Endometrial microvascular endothelial cells (primary cell): ENCODE measurements around the gene GLG1. TPM values are rescaled to one million over a fixed set of nuclear protein-coding genes. Genes with fewer than 3 reads are reported as not detected.

Experiments used
- in situ Hi-C: cut with HindIII; loops from 2 replicates; pipeline ENCODE4 v1.10.0; 2017; ENCODE audit warnings: low sequenced_read_pairs, low pct_unique_long_range_greater_than_20kb; ENCODE audit errors: inconsistent ontology term
- total RNA-seq: library from RNA; depleted of rRNA; stranded (reverse); fragments of >200 nt; gene quantifications from one replicate; pipeline ENCODE4 v1.2.3, GENCODE V29; 2015; ENCODE audit errors: inconsistent ontology term

GLG1 gene
- total RNA-seq, 1 donor from 2014 or later = 115 TPM

GRCh38 chr16:74617206-74617788 lies 10.4 kb upstream of the GLG1 start:
- in situ Hi-C loops = no loop called here

GRCh38 chr16:74611721-74612120 lies 4.8 kb upstream of the GLG1 start:
- in situ Hi-C loops = no loop called here

- in situ Hi-C loops = no loop called here
Observed at GRCh38 chr16:74608944-74609343, 2.0 kb upstream of the GLG1 start.

DNA sequence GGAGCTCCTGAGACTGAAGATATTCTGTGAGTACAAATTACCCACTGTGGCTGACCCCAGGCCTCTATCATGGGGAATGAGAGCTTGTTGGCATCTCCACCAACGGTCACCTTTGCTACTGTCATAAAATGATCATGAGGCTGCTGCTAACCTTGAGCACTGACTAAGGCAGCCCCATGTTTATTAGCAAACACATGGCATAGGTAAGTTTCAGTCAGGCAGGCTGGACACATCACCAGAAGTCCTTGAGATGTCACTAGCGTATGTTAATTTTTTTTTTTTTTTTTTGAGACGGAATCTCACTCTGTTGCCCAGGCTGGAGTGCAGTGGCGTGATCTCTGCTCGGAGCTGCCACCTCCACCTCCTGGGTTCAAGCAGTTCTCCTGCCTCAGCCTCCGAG lies 1.5 kb upstream of the GLG1 start:
- in situ Hi-C loops = no loop called here

DNA sequence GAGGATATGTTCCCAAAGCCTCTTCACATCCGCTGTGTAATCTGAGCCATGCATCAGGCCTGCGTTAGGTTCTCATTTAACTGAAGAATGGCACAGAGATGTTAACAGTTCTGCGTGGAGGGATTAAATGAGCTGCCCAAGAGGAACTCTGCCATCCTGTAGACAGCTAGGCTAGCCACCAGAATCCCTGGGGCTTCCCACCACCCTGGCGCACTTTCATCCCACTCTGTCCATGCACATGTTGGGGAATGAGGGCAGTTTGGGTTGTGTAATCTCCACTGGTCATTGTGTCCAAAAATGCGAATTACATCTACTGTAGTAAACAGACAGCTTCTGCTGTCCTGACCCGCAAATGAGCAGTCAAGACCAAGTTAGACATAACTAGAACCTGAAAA lies 1.0 kb upstream of the GLG1 start:
- in situ Hi-C loops = no loop called here

- in situ Hi-C loops = no loop called here
Observed at GRCh38 chr16:74607310-74607961, 522 bp upstream of the GLG1 start.

DNA sequence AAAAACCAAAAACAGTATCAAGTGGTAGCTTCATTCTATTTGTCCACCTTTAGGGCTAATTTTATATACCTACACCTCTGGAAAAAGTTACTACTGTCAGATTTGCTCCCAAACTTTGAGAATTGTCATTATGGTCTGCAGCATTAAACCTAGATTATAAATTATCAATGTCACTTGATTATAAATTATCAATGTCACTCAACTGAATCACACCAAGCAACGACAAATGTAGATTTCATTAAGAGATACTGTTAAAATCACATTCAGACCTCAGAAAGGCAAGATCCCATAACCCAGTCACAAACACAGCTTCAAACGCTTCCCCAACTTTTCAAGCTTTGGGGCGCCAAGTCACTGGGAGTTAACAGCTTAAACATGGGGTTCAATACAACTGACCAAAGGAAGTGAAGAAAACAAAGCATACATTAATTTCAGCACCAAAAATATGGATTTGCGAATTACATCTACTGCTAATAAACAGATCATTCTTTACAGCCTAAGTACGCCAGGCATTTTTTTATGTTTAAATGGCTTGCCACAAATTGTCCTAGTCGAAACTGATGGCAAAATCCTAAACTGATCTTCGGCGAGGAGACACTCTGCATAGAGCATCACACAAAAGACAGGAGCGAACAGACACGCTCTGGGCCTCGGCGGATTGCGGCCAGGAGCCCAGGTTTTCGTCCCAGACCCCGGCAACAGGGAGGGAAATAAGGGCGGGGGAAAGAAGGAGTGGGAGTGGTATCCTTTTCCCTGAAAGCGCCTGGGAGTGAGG lies 981 bp downstream of the GLG1 start:
- in situ Hi-C loops = no loop called here

- in situ Hi-C loops = no loop called here
Observed at GRCh38 chr16:74605332-74605731, 1.6 kb downstream of the GLG1 start.

DNA sequence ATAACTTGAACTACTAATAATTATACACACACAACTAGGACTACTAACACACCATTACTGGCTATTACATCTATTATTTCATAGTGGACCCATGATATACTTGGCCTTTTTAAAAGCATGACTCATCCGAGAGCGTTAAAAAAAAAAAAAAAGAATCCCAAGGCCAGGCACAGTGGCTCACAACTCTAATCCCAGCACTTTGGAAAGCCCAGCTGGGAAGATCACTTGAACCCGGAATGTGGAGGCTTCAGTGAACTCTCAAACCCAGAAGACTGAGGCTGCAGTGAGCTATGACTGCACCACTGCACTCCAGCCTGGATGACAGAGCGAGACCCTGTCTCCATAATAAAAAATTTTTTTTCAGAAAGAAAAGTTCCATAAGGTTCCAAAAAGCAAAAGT lies 3.1 kb downstream of the GLG1 start:
- in situ Hi-C loops = no loop called here

DNA sequence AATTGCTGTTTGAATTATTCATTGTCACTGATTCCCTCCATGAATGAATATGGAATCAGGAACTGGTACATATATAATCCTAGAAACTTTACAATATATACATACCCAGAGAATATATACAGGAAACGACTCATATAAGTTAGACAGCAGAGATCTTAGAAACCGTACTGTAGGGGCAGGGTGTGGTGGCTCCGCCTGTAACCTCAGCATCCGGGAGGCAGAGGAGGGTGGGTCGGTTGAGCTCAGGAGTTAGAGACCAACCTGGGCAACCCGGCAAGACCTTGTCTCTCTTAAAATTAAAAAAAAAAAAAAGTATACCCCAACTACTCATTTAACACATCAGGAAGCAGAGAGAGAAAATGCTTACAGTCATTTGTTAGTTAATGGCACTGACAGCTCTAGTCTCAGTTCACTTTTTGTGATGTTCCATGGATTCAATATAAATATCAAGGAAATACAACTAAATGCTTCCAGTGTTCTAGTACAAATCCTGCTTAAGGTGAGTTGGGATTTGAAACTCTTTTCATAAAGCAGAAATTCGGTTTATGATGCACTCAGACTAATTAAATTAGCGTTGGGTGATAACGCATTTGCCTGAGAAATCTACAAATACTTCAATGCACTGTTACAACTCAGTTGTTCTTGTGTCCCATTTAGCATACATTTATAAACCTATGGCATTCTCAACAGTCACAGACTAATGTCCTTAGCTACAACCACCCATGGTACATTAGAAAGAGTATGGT lies 5.6 kb downstream of the GLG1 start:
- in situ Hi-C loops = no loop called here

GRCh38 chr16:74596586-74596985 lies 10.3 kb downstream of the GLG1 start:
- in situ Hi-C loops = no loop called here

GRCh38 chr16:74592847-74593246 lies 14.1 kb downstream of the GLG1 start:
- in situ Hi-C loops = no loop called here

DNA sequence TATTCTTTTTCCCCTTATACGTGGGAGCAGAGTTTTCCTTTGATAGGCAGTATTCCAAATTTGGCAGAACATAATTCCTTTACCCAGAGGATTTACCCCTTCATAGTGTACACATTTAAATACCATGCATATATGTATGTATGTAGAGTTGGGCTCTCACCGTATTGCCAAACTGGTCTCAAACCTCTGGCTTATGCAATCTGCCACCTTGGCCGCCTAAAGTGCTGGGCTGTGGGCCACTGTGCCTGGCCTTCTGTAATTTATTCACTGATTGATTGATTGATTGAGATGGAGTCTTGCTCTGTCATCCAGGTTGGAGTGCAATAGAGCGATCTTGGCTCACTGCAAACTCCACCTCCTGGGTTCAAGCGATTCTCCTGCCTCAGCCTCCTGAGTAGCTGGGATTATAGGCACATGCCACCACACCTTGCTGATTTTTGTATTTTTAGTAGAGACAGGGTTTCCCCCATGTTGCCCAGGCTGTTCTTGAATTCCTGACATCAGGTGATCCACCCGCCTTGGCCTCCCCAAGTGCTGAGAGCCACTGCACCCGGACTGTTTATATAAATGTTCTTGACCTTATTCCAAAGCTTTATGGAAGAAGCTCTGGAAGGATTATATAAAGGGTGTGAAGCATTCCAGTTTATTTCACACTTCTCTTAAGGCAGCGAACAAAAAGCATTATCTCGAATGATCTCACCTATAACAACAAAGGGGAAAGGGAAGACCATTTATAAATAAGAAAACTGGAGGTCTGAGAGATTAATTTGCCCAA lies 14.9 kb downstream of the GLG1 start:
- in situ Hi-C loops = no loop called here

GRCh38 chr16:74586948-74587347 lies 20.0 kb downstream of the GLG1 start:
- in situ Hi-C loops = no loop called here

GRCh38 chr16:74585846-74586443 lies 21.0 kb downstream of the GLG1 start:
- in situ Hi-C loops = no loop called here

DNA sequence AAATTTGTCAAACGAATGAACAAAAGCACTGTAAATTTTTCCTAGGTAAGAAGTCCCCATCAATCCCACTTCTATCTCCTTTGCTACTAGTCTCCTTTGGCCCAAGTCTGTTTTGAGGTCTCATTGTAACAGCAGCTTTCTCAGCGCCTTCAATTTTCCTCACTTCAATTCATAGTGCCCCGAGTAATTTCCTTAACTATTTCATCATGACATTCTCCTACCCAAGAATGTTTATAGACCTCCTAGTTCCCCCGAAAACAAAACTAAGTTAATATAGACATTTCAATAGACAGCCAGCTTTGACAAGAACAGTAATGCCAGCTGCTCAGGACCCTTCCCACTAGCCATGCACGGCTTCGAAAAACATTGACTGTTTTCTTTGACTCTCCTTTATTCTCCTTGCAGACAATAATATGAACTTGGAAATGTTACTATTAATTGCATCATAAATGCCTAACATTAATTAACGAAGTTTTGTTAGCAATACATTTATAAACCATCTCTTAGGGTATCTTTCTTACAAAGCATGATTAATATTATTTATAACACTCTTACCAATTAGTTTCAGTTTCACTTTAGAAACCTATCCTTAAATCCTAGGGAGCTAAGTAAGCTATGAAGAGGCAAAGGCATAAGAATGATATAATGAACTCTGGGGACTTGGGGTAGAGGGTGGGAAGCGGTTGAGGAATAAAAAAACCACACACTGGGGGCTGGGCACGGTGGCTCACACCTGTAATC lies 22.8 kb downstream of the GLG1 start:
- in situ Hi-C loops = no loop called here

DNA sequence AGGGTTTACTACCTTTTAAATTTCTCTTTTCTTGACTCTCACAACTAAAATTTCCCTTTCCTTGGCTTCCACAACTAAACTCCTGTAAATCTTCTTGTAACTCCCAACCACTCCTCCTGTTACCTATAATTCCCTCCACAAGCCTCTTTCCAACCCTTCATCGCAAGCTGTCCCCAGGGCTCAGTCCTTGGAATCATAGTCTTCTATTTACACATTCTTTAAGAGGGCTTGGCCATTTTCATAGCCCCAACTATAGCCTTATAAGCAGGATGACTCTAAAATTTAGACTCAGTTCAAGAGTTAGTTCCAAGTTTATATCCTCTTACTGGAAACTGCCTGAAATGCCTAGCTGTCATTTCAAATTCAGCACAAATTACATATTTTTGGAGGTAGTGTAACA lies 23.9 kb downstream of the GLG1 start:
- in situ Hi-C loops = no loop called here

GRCh38 chr16:74580833-74581232 lies 26.1 kb downstream of the GLG1 start:
- in situ Hi-C loops = no loop called here
